Stimulated activated CD8-positive, alpha-beta memory T cell treated with anti-CD3 and anti-CD28 coated beads, Interleukin-4, amount 100 ng/mL, for 48 hours (primary cell): ENCODE results near the gene LGMN.
"Not testable (repeated sequence)": the region's sequence is repeated elsewhere in the genome, so short reads cannot be mapped to it uniquely, and the experiment has no call there.

ENCODE experiments used
- DNase-seq: peaks from one replicate; pipeline ENCODE4 v3.0.0-alpha.2; 2020

Gene LGMN

GRCh38 chr14:92748259-92749016 is at the start of gene LGMN:
TSS of gene LGMN (minus strand) at chr14:92748627. CDS start at chr14:92732786, 15,841 bp downstream.
- peak; percentile 85 for DNase-seq

GRCh38 chr14:92794961-92795360 is 46.5 kb upstream of the LGMN start:
- no peak for DNase-seq

- no peak for DNase-seq
These were observed 46.1 kb upstream of the LGMN start for GRCh38 chr14:92794547-92794941.

DNA sequence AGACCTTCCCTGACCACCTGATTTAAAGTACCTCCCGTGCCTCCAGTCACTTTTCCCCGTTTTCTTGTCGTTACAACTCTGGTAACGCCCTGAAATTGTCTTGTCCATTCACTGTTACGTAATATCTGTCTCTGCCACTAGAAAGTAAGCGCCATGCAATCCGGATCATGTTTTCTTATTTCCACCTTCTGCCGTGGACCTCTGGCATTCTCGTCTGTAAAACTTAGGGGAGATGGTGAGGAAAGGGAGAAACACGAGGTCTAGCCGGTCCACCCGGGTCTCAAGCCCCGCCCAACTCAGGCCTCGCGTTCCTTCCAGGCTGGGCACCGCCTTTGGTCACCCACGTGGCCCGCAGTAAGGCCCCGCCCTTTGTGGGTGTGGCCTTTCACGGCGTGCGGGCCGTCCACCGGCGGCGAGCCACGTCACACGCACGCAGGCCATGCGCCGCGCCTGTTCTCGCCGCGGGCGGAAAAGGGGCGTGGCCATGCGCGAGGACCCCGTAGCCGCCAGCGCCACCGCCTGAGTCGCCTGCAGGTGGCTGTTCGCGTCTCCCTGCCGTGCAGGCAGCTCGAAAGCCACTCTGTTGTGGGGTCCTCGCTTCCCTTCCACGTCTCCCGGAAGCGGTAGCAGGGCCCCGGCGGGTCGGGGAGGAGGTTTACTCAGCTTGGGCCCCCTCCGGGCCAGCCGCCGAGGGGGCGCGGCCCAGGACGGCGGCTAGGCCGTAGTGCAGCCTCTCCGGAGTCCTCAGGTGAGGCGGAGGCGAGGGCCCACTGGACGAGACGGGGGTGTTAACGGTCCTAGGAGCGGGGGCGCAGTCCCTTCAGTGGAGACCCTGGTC is 45.5 kb upstream of the LGMN start, which contains the start of gene GOLGA5:
GOLGA5 (plus strand) TSS at position 597 of the 838 bp plus-strand sequence. CDS start 3,133 bp downstream, outside the sequence.
- DNase-seq: peak; percentile 98

- no peak for DNase-seq
These were observed 44.5 kb upstream of the LGMN start for GRCh38 chr14:92792885-92793284.

GRCh38 chr14:92789457-92790089 is 41.1 kb upstream of the LGMN start:
- no peak for DNase-seq

- no peak for DNase-seq
These were observed 39.1 kb upstream of the LGMN start for GRCh38 chr14:92787554-92787953.

DNA sequence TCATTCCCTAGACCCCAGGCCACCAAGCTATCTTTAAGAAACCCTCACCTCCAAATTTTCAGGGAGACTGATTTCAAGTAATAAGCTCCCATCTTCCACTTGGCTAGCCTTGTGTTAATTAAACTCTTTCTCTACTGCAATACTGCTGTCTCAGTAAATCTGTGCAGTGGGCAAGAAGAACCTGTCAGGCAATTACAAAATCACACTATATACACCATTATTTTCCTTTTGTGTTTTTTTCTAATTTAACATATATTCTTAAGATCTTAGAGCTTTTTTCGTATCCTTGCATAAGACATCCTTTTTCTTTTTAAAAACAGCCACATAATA is 38.0 kb upstream of the LGMN start:
- no peak for DNase-seq

DNA sequence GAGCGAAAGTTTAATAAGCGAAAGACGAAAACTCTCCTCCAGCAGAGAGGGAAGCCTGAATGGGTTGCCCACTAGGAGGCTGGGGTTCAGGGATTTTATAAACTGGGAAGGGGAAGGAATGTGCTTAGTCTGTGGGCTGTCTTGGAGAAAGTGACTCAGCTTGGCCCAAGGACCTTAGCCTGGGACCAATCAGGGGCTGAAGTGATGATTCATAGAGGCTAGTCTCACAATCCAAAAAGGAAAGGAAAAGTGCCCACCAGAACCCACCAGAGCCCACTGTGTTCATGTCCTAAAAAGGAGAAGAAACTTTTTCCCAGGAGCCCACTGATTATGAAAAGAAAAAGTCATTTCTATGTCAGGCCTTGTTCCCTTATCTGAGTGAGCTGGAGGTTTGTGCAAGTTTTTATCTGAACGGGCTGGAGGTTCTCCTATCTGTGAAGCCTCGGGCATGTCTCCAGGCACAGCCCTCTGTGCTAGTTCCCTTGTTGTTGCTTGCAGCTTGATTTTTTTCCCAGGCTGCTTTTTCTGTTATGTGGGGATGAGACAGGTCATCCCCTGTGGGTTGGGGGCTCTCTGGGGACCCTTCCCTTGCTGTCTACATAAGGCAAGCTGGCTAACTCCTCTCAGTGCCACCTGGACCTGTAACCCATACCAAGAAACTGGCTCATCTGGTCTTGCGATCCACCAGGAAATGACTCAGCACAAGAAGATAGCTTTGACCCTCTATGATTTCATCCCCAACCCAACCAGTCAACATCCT is 37.4 kb upstream of the LGMN start:
- DNase-seq: no peak

GRCh38 chr14:92783813-92784431 is 35.5 kb upstream of the LGMN start:
- DNase-seq: no peak

DNA sequence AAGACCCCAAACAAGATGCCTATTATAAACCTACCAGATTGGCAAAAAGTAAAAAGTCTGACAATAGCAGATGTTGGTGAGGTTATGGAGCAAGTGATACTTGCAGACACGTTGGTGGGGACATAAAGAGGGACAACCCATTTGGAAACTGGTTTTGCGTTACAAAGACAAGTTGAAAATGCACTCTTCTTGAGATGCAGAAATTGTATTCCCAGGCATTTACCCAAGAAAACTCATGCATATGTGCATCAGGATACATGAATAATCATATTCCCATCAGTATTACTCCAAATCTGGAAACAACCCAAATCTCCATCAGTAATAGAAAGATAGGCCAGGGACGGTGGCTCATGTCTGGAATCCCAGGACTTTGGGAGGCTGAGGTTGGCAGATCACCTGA is 32.9 kb upstream of the LGMN start:
- no peak for DNase-seq

- DNase-seq: no peak
These were observed 32.2 kb upstream of the LGMN start for GRCh38 chr14:92780444-92781232.

DNA sequence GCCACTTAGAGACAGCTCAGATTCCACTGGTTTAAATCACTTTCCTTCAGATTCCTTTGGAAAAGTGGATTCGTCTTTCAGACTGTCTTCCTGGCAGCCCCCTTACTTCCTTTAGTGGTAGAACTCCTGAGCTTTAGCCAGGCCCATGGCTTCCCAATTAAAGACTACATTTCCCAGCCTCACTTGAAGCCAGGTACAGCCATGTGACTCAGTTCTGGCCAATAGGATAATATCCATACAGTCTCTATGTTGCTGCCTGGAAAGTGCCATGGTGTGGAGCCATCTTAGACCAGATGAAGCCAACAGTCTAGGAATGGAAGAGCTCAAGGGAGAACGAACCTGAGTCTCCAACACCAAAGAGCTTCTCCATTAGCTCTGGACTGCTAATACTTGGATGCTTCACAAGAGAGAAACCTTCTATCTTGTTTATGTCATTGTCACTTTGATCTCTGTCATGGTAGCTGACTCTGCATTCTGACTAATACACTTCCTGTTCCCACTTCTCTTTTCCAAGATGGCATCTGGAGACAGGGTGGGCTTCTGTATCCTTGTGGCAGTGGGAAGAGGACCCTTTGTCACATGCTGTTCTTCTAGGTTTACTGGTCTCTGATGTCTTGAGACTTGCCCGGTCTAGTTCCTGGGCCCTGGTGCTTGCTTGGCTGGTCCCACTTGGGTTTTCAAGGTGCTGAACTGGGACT is 30.6 kb upstream of the LGMN start:
- DNase-seq: not testable (repeated sequence)

GRCh38 chr14:92775292-92775691 is 26.9 kb upstream of the LGMN start:
- DNase-seq: peak; percentile 29

DNA sequence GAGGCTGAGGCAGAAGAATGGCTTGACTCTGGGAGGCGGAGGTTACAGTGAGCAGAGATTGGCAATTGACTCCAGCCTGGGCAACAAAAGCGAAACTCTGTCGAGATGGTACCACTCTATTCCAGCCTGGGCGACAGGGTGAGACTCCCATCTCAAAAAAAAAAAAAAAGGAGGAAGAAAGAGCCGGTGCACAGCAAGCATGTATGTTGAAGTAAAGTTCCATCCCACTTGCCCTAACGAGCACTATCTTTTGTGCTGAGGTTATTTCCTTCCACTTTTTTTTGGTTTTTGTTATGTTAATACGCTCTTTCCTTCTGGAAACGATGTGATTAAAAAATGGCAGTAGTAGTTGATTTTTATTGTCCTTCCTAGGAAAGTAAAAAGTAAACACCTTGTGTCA is 26.1 kb upstream of the LGMN start:
- no peak for DNase-seq

DNA sequence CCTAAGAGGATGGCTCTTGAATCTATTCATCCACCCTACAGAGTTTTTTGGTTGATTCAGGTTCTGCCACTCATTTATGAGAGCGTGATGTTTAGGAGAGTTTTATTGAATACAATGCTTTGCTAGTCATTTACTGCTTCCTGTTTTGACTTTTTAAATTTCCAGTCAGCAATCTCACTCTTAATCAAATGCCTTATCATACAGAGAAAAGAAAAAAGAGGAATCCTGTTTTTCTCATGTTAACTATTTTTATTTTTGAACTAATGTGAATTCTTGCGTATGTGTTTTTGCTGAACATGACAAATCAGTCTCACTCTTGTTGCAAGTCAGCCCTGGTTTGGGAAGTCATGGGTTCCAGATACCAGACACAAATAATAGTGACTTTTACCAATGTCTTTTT is 22.1 kb upstream of the LGMN start:
- DNase-seq: no peak

GRCh38 chr14:92768795-92769194 is 20.4 kb upstream of the LGMN start:
- no peak for DNase-seq

DNA sequence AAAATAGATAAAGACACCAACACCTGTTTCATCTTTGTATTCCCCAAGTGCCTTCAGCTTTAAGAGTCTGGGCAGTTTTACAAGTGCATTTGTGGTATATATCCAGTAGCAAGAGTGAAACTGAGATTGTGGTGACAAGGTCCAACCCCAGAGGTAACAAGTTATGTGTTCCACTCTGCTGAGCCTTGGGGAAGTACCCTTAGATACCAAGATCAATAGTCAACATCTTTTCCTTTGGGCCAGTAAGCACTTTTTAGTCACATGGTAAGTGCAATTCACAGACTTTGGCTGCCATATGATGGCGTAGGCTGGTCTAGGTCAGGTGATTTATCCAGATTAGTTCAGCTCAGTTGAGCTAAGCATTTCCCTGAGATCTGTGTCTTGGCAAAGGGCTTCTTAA is 19.8 kb upstream of the LGMN start:
- peak; percentile 35 for DNase-seq

DNA sequence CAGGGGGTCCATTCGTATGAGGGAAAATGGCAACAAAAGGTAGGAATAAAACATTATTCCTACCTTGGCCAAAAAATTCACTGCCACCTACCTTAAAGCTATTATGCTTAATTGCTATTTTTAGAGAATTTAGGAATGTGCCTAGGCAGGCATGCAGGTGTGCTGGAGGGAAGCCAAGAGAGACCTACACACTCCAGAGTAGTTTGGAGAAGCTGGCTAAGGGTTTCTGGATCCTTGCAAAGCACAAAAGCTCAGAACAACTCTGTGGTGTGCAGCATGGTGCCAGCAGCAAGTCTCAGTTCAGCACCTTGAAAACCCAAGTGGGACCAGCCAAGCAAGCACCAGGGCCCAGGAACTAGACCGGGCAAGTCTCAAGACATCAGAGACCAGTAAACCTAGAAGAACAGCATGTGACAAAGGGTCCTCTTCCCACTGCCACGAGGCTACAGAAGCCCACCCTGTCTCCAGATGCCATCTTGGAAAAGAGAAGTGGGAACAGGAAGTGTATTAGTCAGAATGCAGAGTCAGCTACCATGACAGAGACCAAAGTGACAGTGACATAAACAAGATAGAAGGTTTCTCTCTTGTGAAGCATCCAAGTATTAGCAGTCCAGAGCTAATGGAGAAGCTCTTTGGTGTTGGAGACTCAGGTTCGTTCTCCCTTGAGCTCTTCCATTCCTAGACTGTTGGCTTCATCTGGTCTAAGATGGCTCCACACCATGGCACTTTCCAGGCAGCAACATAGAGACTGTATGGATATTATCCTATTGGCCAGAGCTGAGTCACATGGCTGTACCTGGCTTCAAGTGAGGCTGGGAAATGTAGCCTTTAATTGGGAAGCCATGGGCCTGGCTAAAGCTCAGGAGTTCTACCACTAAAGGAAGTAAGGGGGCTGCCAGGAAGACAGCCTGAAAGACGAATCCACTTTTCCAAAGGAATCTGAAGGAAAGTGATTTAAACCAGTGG is 15.5 kb upstream of the LGMN start:
- DNase-seq: not testable (repeated sequence)

- no peak for DNase-seq
These were observed 12.0 kb upstream of the LGMN start for GRCh38 chr14:92760524-92760805.
